Activated CD4-positive, CD25-positive, alpha-beta regulatory T cell treated with anti-CD3 and anti-CD28 coated beads, Interleukin-2, amount 50 U/mL, for 16 hours (primary cell): ENCODE data around the gene STX12.
"Not testable (repeated sequence)": the region's sequence is repeated elsewhere in the genome, so short reads cannot be mapped to it uniquely, and the experiment has no call there.

Experiments
- DNase-seq: peaks from one replicate; pipeline ENCODE4 v3.0.0-alpha.2; 2020; ENCODE audit warnings: low read depth, low spot score

STX12 gene

DNA sequence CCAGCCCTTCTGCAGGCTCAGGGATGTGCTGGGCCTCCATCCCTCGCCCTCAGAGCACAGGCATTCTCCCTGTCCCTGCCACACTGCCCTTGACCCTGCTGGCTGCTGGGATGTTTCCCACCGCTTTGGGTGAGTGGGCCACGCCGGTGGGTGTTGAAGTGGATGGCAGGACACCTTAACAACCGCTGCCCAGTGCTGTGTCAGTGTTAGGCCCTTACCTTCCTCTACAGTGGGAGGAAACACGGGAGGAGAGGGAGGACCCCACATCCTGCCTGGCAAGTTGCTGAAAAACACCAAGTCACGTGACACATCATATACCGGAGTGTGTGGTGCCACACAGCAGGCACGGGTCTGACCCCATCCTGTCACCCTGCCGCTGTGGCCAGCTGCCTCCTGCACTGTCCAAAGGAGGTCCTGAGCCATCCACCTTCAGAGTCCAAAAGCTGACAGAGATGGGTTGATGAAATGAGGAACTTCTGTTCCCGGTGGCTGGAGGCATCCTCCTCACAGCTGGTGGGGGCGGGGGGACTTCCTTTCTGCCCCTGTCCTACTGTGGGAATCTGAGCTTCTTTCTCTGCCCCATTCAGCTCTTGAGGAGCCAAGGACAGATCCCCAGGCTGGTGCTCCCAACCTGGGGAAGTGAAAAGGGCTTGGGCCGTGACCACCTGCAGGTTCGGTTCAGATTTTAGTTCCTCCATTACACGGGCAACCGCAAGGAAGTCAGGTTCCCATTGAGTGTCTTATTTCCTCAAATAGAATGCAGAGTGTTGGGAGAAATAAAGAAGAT, 96.1 kb downstream of the STX12 start:
- DNase-seq, result peak; percentile 34

DNA sequence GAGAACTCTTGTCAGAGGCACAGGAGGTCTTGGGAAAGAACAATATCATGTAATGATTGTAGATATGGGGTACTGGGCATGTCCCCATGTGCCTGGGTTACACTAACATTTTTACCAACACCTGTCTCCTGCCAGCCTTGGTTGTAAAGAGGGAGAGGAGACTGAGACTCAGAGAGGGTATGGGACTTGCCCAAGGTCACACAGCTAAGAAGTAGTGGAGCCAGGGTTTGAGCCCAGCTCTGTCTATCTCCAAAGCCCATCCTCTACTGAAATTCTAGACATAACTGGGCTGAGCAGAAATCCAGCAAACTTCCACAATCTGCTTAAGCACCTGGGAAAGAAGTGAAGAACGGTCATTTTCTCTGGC, 96.7 kb downstream of the STX12 start:
- no peak for DNase-seq

DNA sequence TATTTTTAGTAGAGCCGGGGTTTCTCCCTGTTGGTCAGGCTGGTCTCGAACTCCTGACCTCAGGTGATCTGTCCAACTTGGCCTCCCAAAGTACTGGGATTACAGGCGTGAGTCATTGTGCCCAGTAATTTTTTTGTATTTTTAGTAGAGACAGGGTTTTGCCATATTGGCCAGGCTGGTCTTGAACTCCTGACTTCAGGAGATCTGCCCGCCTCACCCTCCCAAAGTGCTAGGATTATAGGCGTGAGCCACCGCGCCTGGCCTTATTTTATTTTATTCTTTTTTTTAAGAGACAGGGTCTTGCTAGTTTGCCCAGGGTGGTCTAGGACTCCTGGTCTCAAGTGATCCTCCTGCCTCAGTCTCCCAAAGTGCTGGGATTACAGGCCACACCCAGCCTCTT, 98.1 kb downstream of the STX12 start:
- not testable (repeated sequence) for DNase-seq

DNA sequence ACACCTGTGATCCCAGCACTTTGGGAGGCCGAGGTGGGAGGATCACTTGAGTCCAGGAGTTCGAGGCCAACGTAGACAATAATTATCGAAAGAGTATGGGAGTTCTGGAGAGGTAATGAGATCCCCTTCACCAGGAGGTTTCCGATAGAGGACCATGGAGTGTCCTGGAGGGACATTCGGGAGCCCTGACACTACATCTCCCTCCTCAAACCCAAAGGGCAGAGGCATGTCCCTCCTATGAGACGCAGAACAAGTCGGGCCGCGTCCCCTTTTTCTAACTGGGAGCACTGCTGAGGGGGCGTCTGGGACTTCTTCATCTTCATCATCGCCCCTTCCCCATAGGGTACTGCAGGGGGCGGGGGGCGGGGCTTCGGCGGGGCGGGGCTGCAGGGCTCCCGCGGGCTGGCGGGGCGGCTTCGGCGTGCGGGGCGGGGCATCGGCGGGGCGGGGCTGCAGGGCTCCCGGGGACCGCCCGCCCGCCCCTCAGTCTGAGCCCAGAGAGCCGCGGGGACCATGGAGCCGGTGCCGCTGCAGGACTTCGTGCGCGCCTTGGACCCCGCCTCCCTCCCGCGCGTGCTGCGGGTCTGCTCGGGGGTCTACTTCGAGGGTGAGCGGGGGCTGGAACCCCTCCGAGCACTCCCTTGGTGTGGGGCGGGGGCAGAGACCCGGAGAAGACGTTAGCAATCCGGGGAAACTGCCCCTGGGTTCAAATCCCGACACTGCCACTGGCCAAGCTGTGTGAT, 99.2 kb downstream of the STX12 start, which contains the start of gene THEMIS2:
THEMIS2 (plus strand) TSS at position 486 of the 743 bp plus-strand sequence; CDS start at position 514, 28 bp downstream.
- peak; percentile 54 for DNase-seq

DNA sequence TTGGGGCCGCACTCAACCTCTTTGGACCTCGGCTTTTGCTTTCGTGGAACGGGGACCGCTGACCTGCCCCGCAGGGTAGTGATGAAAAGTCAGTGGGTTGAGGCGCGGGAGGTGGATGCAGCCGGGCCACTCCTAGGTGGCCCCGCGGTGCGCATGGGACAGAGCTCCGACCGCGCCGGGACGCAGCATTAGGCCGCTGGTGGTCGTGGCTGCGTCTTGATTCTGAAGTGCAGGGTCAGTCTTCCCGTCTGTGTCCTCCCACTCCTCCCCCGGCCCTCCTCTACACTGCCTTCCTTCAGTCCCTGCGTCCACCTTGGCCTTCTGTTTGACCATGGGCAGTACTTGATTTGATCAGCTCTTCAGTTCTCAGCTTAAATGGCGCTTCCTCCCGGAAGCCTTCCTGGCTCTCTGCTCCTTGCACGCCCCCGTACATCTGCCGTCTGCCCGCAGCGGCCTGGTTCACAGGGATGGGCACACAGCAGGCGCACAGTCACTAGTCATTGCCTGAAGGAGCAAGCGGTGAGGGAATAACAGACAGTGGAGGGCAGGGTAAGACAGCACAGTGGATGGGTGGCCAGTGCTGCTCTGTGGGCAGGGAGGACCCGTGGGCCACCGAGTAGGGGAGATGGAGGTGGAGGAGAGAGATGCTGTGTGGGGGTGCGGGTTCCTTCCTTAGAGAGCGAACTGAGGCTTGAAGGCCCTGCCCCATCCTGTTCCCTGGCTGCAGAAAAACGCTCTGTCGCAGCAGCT, 100.0 kb downstream of the STX12 start:
- no peak for DNase-seq

DNA sequence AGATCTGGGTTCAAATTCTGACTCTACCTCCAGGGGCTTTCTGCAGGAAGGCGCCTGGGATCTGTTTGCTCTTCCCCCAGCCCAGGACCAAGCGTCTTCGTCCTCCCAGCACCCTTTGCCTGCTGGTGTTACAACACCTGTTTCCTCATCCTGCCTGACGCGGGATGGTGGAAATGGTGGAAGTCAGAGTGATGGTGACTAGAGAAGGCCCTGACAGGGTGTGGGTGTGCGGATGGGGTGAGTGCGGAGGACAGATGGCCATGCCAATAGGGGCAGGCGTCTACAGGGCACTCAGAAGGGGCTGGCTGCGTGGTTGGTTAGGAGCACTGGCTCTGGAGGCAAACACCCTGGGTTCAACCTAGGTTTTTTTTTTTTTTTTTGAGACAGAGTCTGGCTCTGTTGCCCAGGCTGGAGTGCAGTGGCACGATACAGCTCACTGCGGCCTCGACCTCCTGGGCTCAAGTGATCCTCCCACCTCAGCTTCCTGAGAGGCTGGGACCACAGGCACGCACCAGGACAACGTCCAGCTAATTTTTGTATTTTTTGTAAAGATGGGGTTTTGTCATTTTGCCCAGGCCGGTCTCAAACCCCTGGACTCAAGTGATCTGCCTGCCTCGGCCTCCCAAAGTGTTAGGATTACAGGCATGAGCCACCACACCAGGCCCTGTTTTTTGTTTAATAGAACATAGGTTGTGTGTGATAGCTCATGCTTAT, 100.8 kb downstream of the STX12 start:
- DNase-seq, result no peak
